Urothelium cell line (cell line): Measurements from ENCODE around the gene PLD3.

Experiments used
- DNase-seq: peaks from one replicate; pipeline ENCODE4 v3.0.0; 2011; ENCODE audit warnings: low spot score, mixed read lengths
- FAIRE-seq: peaks from 2 replicates; lab custom pipeline; 2011; peaks lifted over from hg19 to GRCh38; lab: Jason Lieb, UNC

The PLD3 gene

DNA sequence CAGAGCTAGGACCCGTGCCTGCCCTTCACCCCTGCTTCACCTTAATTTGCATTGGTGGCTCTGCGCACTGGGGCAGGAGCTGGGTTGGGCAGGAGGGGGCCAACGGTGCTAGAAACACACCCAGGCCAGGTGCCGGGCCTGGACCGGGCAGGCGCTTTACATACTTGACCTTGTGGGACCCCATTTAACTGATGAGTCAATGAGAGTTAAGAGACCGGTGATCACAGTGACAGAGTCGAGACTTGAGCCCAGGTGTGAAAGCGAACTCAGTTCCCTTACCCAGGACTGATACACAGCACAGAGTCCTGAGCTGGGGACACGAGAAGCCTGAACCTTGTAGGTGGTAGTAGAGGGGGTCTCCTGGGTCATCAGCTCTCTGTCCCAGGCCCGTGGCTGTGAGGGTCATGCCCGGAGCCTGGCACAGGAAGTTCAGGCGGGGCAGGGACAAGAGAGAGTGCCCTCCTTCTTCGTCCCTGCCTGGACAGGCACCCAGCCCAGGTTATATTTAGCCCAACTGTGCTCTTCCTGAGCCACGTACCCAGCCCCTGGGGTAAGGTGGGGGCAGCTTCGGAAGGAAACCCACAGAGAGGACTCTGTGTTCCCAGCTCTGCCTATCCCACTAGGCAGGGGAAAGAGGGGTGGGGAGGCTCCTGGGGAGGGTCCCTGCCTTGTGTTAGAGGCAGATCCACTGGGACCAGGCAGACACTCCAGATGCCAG lies 62.8 kb downstream of the PLD3 start:
- DNase-seq = no peak
- FAIRE-seq = no peak

DNA sequence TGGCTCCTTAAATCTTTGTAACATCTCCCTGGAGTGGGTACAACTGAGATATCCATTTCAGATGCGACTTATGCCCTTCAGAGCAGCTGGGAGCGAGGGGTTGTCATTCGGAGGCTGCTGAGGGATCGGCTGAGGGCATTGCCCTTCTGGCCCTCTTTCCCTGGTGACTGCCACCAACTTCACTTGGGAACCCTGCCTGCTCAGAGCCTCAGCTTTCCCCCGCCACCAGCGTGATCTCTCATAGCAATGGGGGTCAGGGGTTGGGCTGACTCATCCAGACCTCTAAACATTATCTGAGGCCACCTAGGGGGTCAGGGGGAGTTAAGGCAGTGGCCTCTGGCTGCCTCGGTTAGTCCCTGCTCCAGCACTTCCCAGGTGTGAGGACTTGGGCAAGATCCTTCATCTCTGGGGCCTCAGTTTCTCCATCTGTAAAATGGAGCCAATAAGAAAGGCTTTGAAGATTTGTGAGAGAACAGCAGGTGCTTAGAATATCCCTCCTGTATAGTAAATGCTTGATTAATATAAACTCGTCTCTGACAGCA lies 63.5 kb downstream of the PLD3 start:
- no peak for FAIRE-seq
- no peak for DNase-seq

- no peak for DNase-seq
- no peak for FAIRE-seq
These were observed 64.4 kb downstream of the PLD3 start for GRCh38 chr19:40412866-40413265.

DNA sequence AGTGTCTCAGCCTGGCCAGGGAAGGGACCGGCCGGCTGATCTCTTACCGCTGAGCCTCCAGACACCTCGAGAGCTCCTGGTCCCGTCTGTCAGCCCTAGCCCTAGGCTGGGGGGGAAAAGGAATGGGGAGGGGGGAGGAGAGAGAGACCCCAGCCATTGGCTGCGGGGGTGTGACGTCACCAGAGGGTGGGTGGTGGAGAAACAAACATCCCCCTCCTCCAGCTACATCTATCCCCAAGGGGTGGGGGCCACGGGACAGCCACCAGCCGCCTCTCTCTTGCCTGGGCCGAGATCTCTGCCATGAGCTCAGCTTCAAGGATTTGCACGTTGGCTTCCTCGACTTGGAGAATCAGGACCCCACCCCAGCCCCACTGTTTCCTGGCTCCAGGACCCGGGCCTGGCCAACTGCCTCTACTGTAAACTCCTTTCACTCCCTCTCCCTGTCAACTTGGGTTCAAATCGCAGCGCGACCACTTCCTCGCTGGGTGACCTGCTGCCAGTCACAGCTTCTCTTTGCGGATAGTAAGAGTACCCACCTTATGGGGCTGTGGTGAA lies 64.9 kb downstream of the PLD3 start, which contains the start of gene PRX:
Gene PRX (minus strand): TSS at position 88 of the 555 bp plus-strand sequence. CDS start 5,446 bp downstream, outside the sequence.
- FAIRE-seq (no peak), DNase-seq (no peak)

DNA sequence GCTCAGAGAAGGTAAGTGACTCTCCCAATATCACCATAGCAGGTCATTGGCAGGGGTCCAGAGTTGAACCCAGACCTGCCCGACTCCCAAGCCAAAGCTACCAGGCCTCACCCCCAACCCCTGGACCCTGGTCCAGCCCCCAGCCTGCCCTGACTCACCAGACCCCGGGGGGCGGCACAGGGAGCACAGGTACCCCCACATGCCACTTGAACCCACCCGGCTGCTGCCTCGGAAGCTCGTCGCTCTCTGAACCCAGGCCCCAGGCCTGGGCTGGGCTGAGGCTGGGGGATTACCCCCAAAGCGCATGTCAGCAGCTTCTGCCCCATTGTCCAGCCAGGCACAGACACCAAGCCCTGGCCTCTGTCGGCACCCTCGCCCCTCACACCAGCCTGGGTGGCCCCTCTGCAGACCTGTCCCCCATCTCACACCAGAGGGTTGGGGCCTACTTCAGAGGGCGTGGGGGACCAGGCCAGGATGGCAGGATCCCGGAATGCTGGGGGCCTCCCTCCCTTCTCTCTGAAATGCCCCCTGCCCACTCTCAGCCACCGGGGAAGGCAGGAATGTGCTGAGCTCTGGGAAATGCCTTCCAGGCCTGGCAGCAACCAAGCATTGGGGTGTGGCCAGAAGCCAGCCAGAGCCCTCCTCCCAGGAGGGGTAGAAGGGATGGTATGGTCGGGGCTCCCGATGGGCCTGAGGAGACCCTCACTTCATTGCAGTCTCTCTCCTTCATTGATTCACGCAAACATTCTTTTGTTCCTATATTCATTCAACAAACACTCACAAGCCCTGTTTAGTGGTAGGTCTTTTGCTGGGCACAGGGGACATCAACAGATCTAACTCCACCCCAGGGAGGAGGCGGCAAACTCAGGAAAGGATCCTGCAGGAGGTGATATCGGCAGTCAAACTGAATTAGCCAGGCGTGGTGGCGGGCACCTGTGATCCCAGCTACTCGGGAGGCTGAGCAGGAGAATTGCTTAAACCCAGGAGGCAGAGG lies 66.3 kb downstream of the PLD3 start:
- no peak for FAIRE-seq

GRCh38 chr19:40415768-40416167 lies 67.3 kb downstream of the PLD3 start:
- FAIRE-seq (no peak), DNase-seq (no peak)

More for the DNA sequence above, 66.3 kb downstream of the PLD3 start:
- DNase-seq = no peak

- FAIRE-seq (no peak), DNase-seq (peak; percentile 57)
These were observed 68.6 kb downstream of the PLD3 start for GRCh38 chr19:40416918-40417642.

GRCh38 chr19:40417643-40417981 lies 69.1 kb downstream of the PLD3 start:
- DNase-seq (no peak), FAIRE-seq (no peak)

GRCh38 chr19:40418040-40418439 lies 69.5 kb downstream of the PLD3 start:
- FAIRE-seq (no peak), DNase-seq (no peak)

- FAIRE-seq (no peak), DNase-seq (no peak)
These were observed 70.6 kb downstream of the PLD3 start for GRCh38 chr19:40419066-40419612.

DNA sequence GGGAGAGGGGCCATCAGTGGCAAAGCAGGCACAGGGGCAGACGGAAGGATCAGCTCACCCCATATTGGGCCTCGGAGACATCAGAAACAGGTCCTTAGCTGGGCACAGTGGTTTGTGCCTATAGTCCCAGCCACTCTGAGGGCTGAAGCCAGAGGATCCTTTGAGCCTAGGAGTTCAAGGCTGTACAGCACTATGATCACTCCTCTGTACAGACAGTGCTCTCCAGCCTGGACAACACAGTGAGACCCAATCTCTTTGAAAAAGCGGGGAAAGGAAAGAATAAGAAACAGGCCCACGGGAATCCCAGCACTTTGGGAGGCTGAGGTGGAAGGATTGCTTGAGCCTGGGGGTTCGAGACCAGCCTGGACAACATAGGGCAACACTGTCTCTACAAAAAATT lies 71.3 kb downstream of the PLD3 start:
- FAIRE-seq (no peak), DNase-seq (no peak)

DNA sequence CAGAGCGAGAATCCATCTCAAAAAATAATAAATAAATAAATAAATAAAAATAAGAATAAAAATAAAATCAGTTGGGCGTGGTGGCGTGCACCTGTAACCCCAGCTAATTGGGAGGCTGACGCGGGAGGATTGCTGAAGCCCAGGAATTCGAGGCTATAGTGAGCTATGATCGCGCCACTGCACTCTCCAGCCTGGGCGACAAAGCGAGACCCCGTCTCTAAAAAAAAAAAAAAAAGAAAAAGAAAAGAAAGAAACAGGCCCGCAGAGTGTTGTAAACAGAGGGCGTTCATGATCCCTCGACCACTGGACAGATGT lies 71.9 kb downstream of the PLD3 start:
- FAIRE-seq (no peak), DNase-seq (no peak)

DNA sequence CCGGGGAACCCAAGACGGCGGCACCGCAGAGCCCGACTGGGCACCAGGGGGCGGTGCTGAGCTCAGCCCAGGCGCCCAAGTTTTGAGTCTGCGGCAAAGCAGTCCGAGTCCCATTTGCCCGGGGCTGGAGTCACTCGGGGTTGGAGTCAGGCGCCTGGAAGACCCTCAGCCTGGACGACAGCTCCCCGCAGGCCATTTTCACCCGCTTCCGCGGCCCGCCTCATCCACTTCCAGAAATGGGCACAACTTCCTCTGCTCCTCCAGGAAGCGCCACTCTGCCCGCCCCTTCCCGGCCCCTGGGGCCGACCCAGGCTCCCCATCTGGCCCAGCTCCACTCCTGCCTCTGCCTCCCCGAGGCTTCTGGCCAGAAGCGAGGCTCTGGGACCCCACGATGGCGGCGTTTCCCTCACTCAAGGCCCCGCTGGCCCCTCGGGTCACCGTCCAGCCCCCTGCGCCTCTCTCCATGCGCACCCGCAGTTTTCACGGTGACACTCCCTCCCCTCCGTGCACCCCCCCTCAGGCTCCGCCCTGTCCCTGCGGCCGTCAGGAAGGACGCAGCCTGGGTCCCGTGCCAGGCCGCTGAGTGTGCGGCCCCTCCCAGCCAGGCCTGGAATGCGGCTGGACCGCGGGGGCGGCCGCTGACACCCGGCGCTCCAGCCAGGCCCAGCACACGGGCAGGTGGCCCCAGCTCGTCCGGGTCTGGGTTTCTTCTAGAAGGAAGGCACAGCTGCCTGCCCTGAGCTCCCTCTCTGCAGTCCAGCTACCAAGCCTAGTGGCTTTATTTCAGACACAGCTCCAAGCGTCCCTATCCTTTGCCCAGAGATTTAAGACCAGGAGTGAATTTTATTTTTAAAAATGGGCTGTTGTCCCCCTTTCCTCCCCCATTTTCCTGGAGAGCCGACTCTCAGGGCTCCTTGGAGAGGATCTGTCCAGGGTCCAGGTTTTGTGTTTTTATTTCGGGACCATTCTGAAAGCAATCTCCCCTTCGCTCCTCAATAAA lies 72.6 kb downstream of the PLD3 start:
- DNase-seq (peak; percentile 89), FAIRE-seq (peak; percentile 40)

DNA sequence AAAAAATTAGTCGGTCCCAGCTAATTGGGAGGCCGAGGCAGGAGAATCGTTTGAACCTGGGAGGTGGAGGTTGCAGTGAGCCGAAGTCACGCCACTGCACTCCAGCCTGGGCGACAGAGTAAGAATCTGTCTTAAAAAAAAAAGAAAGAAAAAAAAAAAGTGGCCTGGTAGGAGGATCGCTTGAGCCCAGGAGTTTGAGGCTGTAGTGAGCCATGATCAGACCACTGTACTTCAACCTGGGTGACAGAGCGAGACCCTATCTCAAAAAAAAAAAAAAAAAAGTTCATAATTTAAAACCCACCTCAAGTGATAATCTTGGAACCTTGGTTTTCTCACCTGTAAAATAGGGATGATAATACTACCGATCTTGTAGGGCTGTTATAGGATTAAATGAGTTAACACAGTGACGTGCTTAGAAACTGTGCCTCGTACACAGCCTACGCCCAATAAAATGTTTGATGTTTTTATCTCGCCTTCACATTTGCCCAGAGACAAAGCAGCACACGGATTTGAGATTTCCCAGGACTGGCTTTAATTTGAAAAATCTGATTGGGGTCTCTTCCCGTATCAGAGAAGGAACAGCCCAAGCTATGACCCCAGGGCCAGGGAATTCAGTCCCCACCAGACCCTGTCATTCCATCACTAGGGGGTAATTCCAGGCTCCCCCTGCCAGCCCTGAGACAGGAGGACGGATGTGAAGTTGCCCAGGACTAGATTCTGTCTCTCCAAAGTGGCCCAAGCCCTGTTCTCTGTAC lies 73.7 kb downstream of the PLD3 start:
- DNase-seq (no peak), FAIRE-seq (no peak)

- no peak for DNase-seq
- no peak for FAIRE-seq
These were observed 74.5 kb downstream of the PLD3 start for GRCh38 chr19:40422748-40423566.

DNA sequence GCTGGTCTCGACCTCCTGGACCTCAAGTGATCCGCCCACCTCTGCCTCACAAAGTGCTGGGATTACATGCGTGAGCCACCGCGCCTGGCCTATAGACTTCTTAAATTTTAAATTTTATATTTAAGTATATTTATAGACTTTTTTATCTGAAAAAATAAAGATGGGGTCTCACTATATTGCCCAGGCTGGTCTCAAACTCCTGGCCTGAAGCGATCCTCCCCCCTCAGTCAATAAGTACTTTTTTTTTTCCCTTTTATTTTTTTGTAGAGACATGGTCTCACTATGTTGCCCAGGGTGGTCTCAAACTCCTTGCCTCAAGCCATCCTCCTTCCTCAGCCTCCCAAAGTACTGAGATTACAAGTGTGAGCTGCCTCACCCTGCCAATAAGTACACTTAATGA lies 75.4 kb downstream of the PLD3 start:
- DNase-seq (no peak), FAIRE-seq (no peak)

- no peak for DNase-seq
- FAIRE-seq = no peak
These were observed 76.3 kb downstream of the PLD3 start for GRCh38 chr19:40424637-40425449.
